HG03460 (cell line): ENCODE results near the gene PAX3.

Experiments used
- ATAC-seq: cut with Tn5 transposase; IDR thresholded peaks from one replicate; pipeline ENCODE4 v1.9.1; 2021; ENCODE audit not compliant: unreplicated experiment

PAX3 gene

DNA sequence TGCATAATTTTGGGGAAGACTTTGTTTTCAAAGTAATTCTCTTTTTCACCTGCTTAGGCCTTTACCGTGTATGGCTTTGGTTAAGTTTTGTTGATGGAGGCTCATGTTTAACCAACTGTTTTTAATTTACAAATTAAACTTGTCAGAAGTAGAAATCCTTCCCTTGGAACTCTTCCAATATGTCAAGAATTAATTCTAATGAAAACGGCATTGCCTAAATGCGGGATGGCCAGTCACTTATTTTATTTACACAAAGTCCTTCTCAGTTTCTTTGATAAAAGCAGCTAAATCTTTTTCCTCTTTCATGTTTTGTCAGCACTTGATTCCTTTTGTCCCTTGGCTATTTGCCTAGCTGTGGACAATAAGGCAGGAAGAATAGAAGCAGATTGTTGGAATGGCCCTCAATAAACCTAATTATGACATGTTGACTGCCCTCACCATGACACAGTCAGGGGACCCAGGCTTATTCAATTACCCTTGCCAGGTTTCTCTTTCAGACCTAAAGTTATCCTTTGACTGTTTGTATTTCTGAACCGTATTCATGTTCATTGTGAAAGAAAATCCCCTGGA lies 26.3 kb downstream of the PAX3 start:
- no peak for ATAC-seq

DNA sequence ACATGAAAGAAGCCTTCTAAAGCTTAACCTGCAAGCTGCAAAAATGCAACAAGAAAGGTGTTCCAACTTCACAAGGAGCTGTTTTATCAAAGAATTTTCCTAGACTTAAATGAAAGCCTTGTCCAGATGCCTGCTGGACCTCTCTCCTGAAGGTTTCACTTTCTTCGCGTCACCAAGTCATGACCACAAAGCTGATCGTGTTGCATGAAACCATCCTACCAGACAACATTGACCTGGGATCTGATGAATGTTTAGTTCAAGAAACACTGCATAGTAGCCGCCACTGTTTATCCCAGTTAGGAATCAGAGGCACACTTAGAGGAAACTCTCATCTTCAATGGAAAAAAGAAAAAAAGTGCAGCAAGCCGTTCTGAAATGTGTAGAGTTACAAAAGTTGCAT lies 26.9 kb downstream of the PAX3 start:
- no peak for ATAC-seq

DNA sequence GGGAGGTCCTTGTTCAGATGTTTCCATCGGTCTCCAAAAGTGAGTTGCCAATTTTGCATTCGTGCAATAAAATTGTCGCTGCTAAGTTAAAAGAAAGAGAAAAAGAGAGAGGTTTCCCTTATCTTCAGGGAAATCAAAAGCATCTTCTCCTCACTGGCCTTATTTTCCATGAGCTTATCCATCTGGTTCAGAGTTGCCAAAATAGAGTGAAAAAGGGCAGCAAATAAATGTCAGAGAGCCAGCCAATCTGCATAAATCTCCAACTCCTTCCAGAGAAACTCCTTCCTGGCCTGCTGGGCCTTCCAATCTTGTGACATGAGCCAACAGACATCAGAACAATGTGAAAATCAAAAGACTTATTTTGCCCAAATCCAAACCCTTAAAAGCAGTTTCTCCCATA lies 28.4 kb downstream of the PAX3 start:
- no peak for ATAC-seq

DNA sequence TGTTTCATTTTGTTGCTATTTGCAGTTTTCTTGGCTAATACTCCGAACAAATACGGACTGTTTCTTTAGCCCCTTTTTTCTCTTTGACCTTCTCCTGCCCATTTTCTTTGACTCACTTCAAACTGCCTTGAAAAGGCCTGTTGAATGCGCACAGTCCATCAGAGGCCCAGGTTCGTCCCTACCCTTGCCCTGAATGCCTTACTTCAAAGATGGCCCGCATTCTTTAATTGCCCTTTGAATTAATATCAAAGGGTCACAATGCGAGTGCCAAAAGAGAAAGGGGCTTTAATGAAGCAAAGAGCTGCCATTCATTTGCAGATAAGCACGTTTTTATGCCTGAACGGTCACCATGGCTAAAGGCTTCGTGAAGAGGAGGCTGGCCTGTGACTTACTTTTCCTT lies 29.7 kb downstream of the PAX3 start:
- no peak for ATAC-seq

DNA sequence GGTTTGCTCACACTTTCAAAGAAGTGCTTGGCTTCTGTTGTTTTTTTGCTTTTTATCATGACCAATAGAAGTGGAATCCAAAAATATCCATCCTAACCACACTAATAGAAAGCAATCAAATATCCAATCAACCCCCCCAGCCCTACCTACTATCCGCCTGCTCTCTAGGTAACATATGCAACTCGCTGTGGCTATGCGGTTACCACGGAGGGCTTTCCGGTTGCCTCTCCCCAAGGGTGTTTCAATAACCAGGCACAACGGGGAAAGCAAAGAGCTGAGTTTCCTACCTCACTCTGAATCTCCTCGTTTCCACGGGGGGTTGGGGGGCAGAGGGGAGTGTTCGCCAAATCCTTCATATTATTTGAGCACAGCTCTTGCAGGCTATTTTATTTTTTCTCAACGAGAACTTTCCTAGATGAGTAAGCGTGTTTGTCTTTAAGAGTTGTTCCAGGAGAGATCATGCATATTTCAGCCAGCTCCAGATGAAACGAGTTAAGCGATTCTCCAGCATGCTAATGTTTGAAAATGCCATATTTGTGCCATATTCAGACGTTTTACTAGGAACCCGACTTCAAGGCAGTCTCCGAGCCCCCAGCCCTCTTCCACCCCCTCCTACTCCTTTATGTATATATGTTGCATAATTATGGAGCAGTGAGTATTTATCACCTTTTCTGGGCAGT lies 30.3 kb downstream of the PAX3 start:
- no peak for ATAC-seq

DNA sequence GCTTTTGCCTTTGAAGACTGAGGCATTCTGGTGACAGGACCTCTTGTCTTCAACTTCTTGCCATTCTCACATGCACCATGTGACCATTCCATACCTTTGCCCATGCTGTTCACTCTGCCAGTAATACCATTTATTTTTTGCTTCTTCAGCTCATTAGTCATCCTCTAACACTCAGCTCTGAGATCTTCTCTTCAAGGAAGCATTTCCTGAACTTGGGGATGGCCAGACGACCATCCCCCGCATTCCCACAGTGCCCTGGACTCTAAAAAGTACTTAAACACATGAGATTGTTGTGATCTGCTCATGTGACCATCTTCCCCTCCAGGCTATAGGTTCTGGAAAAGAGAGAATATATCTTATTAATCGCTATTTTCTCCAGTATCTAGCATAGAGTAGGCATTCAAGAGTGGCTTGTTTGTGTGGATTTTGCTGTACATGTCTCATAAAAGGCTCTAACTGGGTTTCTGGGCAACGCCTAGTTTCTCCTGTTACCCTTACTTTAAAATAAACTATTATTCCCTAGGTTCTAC lies 33.9 kb downstream of the PAX3 start:
- ATAC-seq, result no peak

DNA sequence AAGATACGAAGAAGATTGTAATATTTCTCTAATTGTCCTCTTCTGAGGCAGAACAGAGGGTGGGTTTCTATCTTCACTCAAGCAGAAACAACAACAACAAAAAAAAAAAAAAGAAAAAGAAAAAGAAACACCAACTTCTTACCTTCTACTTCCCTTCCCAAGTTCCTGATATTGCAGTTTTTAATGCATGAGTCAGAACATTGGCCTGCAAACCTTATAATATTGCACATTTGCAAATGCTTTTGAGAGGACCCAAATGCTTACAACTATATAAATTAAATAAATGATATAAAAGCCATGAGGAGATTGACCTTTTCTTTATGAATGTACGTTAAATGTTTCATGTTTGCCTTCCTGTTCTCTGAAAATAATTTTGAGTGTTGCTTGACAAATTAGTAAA lies 37.3 kb downstream of the PAX3 start:
- ATAC-seq, result no peak

DNA sequence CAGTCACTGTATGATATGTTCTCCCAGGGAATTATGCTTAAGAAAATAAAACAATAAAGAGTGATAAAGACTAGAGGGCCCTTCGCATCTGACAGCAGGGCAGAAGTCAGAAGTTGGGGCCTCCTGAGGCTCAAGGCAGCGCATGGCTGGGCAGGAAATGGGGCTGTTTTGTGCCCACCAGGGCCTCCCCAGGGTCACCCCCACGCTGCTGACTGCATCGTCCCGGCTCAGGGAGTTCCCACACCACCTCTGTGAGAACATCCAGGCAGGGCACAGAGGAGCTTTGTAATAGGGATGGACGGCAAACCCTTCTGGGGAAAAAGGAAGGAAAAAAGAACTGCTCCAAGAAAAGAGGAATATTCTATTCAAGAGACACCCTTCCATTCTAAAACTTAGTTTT lies 41.2 kb downstream of the PAX3 start:
- no peak for ATAC-seq

DNA sequence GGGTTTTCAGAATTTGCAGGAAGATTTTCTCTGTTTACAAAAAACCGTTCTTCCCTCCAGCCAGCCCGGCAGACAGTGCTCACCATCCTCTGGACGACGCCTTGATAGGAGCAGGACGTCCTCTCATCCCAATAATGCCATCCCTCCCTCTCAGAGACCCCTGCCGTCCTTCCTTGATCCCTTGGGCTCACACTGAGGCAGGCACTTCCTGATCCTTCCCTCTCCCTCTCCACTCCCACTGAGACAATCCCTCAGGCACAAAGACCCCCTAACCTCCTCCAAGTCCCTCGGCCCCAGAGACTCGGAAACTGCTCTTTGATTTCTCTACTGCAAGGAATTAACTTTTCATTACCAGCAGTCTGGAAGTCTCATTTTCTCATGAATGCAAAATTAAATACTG lies 42.5 kb downstream of the PAX3 start:
- ATAC-seq, result no peak

DNA sequence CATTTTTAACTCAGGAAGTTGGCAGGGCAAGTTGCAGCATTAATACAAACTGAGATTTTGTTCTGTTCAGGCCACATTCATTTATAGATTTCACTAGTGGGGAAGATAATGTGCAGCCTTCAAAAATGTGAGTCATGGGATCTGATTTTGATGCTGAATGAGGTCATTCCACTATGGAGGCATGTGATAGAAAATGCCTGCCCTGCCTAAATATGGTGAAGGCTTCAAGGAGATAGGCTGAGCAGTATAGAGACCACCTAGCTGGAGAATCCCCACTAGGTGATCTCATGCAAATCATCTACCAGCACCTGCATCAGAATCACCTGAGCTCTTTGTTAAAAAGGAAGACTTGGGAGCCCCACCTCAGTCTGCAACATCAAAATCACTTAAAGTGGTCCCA lies 43.7 kb downstream of the PAX3 start:
- ATAC-seq, result no peak

DNA sequence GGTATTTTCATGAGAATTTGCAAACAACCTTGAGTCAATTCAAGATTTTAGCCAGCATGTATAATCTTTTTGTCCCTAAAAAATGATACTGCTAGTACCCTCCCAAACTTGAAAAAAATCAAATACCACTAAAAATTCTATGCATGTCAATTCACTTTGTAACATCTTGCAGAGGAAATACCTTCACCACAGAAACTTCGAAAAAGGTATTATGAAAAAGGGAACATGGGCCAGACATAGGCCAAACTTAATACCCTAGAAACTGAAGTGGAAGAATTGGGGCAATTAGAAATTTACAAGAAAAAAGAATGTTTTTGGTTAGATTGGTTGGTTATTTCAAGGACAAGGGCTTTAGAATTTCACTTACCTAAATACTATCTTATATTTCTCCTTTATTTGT lies 48.5 kb downstream of the PAX3 start:
- no peak for ATAC-seq

DNA sequence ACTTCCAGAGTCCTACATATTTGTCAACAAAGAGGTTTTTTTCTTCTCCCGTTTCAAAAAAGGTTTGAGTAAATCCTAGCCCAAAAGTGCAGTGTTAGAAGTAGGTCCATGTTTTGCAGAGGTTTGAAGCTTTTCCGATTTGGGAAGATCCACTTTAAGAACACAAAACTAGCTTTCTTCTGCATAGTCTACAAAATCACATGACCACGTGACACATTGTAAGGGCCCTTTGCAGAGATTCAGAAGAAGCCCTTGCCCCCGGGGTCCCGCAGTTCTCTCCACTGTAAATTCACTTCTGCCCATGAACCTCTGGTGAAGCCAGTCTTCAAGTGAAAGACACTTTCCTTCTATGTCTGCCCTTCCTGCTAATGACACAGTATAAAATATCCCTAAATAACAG lies 49.4 kb downstream of the PAX3 start:
- ATAC-seq, result no peak

DNA sequence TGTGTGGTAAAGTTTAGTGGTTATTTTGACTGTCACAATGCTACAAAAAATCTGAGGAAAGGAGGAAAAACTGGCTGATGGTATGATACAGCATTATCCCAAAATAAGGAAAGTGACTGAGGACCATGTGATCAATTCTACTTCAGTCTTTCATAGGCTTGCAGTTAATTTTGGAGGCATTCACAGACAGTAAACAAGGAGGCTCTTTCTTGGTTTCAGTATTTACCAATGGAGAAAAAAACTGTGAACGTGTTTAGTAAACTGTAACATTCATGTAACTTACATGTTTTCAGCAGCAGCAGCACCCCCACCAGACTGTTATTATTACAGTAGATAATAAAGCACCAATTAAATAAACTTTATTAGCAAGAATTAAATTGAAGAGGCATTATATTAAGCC lies 50.0 kb downstream of the PAX3 start:
- ATAC-seq, result no peak

DNA sequence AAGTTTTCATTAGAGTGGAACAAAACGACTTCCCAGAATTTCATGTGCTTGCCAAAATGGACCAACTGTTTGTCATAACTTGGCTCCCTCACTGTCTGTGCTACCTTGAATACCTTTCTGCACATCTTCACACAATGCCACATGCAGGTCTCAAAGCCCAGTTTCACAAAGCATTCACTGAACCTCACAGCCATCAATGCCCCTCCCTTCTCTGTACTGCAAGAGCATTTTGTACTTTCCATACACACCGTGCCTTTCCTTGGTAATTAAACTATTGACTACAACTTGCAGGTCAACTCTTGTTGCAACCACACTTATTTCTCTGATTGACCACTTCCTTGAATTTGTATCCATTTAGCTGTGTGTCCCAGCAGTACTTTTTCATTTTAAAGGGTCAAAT lies 50.5 kb downstream of the PAX3 start:
- no peak for ATAC-seq

DNA sequence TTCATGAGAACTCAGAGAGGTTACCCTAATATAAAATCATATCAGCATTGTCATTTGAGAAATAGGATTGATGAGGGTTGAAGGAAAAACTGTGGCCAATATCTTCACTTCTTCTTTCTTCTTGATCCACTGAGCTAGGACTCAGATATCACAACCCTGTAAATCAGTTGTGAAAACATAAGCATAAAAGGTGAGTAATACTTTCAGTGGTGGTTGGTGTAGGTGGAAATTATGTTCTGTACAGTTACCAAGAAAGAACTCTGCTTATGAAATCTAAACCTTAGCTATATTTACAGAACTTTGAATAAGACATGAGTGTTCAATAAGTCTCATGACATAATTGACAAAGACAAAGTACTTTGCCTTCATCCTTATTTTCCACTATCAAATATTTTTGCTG lies 56.3 kb downstream of the PAX3 start:
- peak; percentile 81 for ATAC-seq

DNA sequence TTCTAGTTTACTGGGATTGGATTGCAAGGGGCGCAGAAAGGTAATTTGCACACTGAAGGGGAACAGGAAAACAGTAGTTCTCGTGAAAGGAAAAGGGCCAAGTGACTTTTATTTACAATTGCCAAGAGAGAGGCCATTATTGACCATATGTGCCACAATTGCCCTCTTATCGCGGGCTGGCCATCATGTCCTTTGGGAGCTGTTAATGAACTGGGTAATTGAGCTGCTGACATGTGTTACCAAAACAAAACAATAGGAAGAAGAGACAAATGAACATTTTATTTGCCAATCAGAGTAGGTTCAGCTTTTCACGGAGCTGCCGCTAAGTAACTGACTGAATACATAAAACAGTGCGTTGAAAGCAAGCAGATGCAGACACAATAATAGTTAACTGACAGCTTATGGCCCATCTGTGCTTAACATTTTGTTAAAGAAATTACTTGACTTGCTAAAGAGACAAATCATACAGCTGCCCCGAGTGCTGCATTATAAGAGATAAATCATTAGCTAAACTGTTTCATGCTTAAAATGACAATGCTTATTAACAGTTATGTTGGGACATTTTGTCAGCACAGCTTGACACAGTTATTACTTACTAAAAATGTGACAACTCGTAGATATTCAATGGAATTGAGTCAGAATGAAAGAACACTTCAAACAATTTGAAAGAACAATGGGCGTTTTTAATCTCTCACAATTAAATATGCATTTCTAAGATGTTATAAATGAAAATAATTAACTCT lies 57.5 kb downstream of the PAX3 start:
- no peak for ATAC-seq

DNA sequence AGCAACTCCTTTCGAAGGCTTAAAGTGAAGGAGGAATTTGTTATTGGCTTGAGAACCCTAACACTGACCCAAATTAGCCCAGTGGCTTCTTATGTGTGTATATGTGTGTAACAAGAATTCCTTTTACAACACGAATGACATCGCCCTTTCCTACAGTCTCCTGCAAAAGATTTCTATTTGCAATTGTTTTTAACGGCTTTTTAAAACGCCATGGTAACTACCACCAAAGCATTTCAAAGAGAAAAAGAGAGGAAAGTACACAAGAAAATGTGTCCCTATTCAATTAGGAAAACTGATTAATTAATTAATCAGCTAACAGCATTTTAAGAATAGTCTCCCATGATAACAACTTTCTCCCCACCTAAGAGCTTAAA lies 58.1 kb downstream of the PAX3 start:
- ATAC-seq, result no peak

DNA sequence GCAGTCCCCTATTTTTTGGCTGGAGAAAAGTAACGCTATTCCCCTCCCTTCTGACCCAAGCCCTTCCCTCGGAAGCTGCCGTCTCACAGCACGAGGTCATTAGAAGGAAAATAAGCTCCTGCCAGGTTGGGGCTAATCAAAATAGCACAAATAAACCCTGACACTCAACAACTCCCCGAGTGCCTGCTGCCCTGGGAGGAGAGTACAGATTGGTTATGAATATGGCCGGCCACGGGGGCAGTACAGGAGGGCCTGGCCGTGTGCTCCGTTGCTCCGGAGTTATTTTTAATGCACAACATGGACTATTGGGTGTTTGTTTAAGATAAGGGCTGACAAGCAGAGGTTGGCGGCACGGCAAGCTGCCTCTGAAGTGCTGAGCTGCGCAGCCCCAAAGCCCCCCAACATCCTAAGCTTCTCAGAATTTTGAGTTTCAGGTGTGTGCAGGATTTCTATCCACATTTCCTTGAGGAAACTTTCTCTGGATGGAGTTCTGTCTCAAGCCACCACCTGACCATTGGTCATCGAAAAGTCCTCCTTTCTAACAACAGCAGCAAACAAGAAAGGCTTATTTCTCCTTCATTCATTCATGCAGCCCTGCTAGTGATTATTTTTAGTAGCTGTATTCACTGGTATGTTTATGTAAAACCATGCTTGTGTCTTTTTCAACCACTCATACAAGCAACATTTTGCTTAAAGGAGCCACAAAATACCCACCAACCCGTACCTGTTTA lies 58.7 kb downstream of the PAX3 start:
- ATAC-seq, result no peak

DNA sequence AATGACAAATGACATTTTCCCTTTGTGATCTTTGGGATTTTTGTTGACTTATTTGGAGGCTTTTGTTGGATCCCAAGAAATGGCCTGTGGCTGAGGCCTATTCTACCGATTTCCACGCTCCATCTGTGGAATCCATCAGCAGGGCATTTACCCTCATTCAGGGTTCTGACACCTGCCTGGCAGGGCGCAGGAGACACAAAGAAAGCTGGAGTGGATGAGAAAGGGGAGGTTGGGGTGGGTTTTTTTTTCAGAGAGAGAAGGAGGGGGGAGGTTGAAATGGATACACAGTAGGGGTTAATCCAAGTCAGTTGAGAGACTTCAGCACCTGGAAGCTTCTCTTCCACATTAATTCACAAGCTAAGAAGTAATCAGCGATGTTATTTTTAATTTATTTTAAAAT lies 59.7 kb downstream of the PAX3 start:
- ATAC-seq, result no peak

DNA sequence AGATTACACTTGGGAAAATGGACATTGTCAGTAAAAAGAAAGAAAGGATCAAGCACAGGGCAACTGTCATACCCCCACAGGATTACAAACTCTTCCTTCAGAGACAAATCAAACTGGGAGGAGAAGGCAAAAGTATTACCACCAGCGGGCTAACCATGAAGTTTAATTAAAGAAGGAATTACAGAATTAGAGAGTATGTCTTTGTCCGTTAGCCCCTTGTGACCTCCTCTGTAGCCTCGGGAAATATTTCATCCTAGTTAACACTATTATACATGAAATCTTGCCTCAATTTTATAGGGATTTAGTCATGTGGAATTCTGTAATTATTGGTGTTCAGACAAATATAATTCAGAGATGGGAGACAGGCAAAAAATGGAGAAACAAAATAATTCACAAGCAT lies 60.7 kb downstream of the PAX3 start:
- no peak for ATAC-seq

DNA sequence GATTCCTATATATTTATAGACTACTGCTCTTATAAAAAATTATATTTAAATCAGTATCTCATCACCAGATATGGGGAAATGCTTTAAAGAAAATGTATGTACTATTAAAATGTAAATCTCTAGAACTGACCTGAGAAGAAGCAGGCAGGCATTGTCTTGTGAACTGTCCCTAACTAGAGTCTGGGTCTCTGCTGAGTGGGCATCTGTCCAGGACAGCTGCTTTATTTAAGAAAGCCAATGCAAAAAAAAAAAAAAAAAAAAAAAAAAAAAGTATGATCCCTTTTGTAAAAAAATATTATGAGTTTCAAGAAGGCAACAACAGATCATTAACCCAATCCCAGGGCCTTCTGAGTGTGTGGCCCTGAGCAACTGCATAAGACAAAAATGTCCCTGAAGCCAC lies 66.0 kb downstream of the PAX3 start:
- ATAC-seq, result no peak

DNA sequence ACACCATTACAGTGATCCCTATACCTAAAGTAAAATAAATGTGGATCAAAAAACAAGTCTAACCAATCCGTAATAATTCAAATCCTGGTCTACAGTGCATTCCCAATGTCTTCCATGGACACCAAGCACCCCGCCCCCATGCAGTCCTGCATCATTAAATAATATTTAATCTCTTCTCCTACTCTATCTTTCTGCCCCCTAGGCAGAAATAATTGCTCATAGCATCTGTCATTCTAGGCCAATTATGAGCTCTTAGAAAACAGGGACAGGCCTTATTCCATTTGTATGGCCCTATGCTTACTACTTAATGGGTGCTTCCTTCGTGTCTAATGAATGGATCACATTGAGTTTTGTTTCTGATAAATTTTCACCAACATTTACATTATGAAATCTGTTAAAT lies 66.4 kb downstream of the PAX3 start:
- no peak for ATAC-seq
